Naive B cell (primary cell): ENCODE data around the gene RAF1. TPM values are rescaled to one million over a fixed set of nuclear protein-coding genes. Genes with fewer than 3 reads are reported as not detected.

Source experiments
- ATAC-seq, 2 donors: fragments of 150-1000 bp; cut with Tn5 transposase; 2 replicates each; pipeline ENCODE4 v1.10.0; 2021; ENCODE audit warnings: low read depth in 2 of 2, mild to moderate bottlenecking in 2 of 2, moderate library complexity in 2 of 2
- DNase-seq: peaks from one replicate; pipeline ENCODE4 v3.0.0; 2022
- H3K27ac Mint-ChIP-seq, 6 donors: one replicate each; pipeline ENCODE4 v1.8.0; 2020 to 2022; ENCODE audit warnings: mild to moderate bottlenecking in 6 of 6, mixed read lengths in 6 of 6, moderate library complexity in 5 of 6, inconsistent platforms in 2 of 6
- H3K27me3 Mint-ChIP-seq, 3 donors: one replicate each; pipeline ENCODE4 v1.8.0; 2021 to 2022; ENCODE audit warnings: mixed read lengths in 3 of 3, mild to moderate bottlenecking in 1 of 3
- H3K36me3 Mint-ChIP-seq, 2 donors: one replicate each; pipeline ENCODE4 v1.8.0; 2020 to 2022; ENCODE audit warnings: mixed read lengths in 2 of 2, inconsistent platforms in 1 of 2, mild to moderate bottlenecking in 1 of 2
- H3K4me1 Mint-ChIP-seq, 3 donors: one replicate each; pipeline ENCODE4 v1.8.0; 2020 to 2022; ENCODE audit warnings: mixed read lengths in 3 of 3, inconsistent platforms in 1 of 3, mild to moderate bottlenecking in 1 of 3, moderate library complexity in 1 of 3
- H3K4me3 Mint-ChIP-seq, 8 donors: one replicate each; pipeline ENCODE4 v1.8.0; 2020 to 2022; ENCODE audit warnings: mild to moderate bottlenecking in 8 of 8, mixed read lengths in 8 of 8, moderate library complexity in 8 of 8, inconsistent platforms in 2 of 8
- H3K9me3 Mint-ChIP-seq, 7 donors: one replicate each; pipeline ENCODE4 v1.8.0; 2020 to 2022; ENCODE audit warnings: mixed read lengths in 7 of 7, mild to moderate bottlenecking in 5 of 7, inconsistent platforms in 2 of 7, moderate library complexity in 1 of 7
- polyA plus RNA-seq, 6 donors: library from polyadenylated mRNA; unstranded; fragments of 300-500 nt; fragmentation: Illumina TruSeq; gene quantifications; one replicate each; pipeline ENCODE4 v1.2.3, GENCODE V29; 2021; ENCODE audit warnings: low read depth in 6 of 6

RAF1 gene
- polyA plus RNA-seq, 6 donors from 2014 or later = 44.3 to 69.2 (median 59.5) TPM

DNA sequence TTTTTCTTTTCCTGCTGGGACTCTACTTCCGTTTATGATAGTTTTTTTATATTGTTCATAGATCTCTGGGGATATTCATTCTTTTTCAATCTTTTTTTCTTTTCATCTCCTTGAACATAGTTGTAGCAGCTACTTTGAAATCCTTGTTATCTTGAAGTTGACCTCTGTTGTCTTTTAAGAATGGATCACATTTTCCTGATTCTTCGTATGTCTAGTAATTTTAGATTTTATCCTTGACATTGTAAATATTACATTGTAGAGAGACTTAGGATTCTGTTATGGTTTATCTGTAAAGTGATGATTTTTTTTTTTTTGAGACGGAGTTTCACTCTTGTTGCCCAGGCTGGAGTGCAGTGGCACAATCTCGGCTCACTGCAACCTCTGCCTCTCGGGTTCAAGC lies 86.5 kb downstream of the RAF1 start:
- ATAC-seq (no peak), DNase-seq (no peak)
- peaks cover 0 to 6% (median 3%) of the 10 kb centered on the region in 7 donors for H3K9me3 Mint-ChIP-seq
- H3K4me3 Mint-ChIP-seq = no peak overlapping the region
- H3K4me1 Mint-ChIP-seq = peaks cover 11 to 16% (median 15%) of the 10 kb centered on the region in 3 donors
- H3K27me3 Mint-ChIP-seq = no peaks in the 10 kb centered on the region
- H3K27ac Mint-ChIP-seq = peak overlapping the region in 2 of 6 donors; percentile 31 to 45
- peaks cover 32 to 42% of the 10 kb centered on the region in 2 donors for H3K36me3 Mint-ChIP-seq

DNA sequence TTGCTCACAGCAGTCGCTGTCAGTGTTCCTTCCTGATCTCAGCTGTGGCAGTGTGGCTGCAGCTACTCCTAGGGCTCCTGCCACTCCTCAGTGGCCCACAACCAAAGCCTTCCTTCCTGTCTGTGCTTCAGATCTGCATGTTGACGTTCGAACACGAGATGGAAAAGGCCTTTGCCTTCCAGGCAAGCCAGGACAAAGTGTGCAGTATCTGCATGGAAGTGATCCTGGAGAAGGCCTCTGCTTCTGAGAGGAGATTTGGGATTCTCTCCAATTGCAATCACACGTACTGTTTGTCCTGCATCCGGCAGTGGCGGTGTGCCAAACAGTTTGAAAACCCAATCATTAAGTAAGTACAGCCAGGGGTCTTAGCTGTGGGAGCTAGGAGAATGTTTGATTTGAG lies 89.3 kb downstream of the RAF1 start:
- Mint-ChIP-seq H3K9me3 (peaks cover 0 to 6% (median 3%) of the 10 kb centered on the region in 7 donors), H3K27ac (peak overlapping the region in 1 of 6 donors; percentile 70), H3K27me3 (no peaks in the 10 kb centered on the region), H3K36me3 (peaks cover 44 to 54% of the 10 kb centered on the region in 2 donors), H3K4me1 (peaks cover 7 to 12% (median 8%) of the 10 kb centered on the region in 3 donors), H3K4me3 (peak overlapping the region in 1 of 8 donors; percentile 66)
- DNase-seq (no peak), ATAC-seq (no peak)

DNA sequence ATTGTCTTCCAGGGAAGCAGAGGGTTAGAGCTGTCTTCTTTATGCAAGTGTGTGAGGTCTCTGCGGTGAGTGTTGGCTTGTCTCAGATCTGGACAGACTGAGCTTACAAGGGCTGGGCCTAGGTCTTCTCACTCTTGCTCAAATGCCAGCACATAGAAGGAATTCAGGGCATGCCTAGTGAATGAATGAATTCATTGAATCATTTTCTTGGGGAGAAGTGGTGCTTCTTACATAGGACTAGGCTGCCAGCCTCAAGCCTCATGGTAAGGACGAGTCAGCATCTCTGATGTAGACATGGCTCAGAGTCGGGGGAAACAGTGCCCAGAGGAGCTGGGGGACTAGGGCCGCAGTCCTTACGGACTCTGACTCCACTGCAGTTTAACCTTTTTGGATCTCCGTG lies 89.8 kb downstream of the RAF1 start:
- peaks cover 47 to 53% of the 10 kb centered on the region in 2 donors for H3K36me3 Mint-ChIP-seq
- peaks cover 1 to 8% (median 3%) of the 10 kb centered on the region in 3 donors for H3K4me1 Mint-ChIP-seq
- no peak for ATAC-seq
- H3K27me3 Mint-ChIP-seq = no peaks in the 10 kb centered on the region
- H3K27ac Mint-ChIP-seq = peak overlapping the region in 1 of 6 donors; percentile 63
- no peak for DNase-seq
- H3K9me3 Mint-ChIP-seq = peaks cover 0 to 6% (median 3%) of the 10 kb centered on the region in 7 donors
- H3K4me3 Mint-ChIP-seq = no peak overlapping the region

- H3K4me3 Mint-ChIP-seq = no peak overlapping the region
Measured at GRCh38 chr3:12571986-12572385, 91.9 kb downstream of the RAF1 start.

GRCh38 chr3:12569836-12570235 lies 94.1 kb downstream of the RAF1 start:
- Mint-ChIP-seq H3K27me3 (no peaks in the 10 kb centered on the region), H3K27ac (peak overlapping the region in 1 of 6 donors; percentile 12), H3K4me3 (no peak overlapping the region), H3K4me1 (peaks cover 8 to 17% (median 13%) of the 10 kb centered on the region in 3 donors), H3K36me3 (peaks cover 36 to 39% of the 10 kb centered on the region in 2 donors), H3K9me3 (peaks cover 5 to 22% (median 11%) of the 10 kb centered on the region in 7 donors)
- DNase-seq = no peak
- no peak for ATAC-seq

More at GRCh38 chr3:12571986-12572385, 91.9 kb downstream of the RAF1 start:
- DNase-seq (no peak), ATAC-seq (no peak)
- Mint-ChIP-seq H3K27ac (no peak overlapping the region), H3K27me3 (no peaks in the 10 kb centered on the region), H3K4me1 (peaks cover under 1 to 12% (median 11%) of the 10 kb centered on the region in 3 donors), H3K36me3 (peaks cover 42 to 48% of the 10 kb centered on the region in 2 donors), H3K9me3 (peaks cover under 1 to 5% (median 1%) of the 10 kb centered on the region in 7 donors)

DNA sequence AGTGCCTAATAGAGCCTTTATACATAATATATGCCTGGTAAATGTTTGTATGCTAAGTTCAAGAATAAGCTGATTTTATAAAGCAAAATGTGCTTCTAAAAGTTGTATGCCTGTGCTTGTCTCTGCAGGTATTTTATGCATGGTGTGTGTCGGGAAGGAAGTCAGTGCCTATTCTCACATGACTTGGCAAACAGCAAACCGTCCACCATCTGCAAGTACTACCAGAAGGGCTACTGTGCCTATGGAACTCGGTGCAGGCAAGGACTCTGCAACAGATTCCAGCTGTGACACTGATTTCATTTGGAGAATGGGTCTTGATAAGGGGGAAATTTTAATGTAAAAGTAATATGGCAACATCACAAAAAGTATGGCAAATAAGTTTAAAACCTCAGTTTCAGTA lies 95.2 kb downstream of the RAF1 start:
- H3K4me1 Mint-ChIP-seq = peaks cover 13 to 21% (median 19%) of the 10 kb centered on the region in 3 donors
- ATAC-seq (no peak), DNase-seq (no peak)
- no peak overlapping the region for H3K4me3 Mint-ChIP-seq
- H3K27ac Mint-ChIP-seq = no peak overlapping the region
- H3K36me3 Mint-ChIP-seq = peaks cover 28 to 33% of the 10 kb centered on the region in 2 donors
- peaks cover 5 to 22% (median 11%) of the 10 kb centered on the region in 7 donors for H3K9me3 Mint-ChIP-seq
- no peaks in the 10 kb centered on the region for H3K27me3 Mint-ChIP-seq

- H3K4me1 Mint-ChIP-seq = peaks cover 17 to 28% (median 21%) of the 10 kb centered on the region in 3 donors
- H3K27ac Mint-ChIP-seq = no peak overlapping the region
- H3K36me3 Mint-ChIP-seq = peaks cover 25 to 33% of the 10 kb centered on the region in 2 donors
- H3K4me3 Mint-ChIP-seq = no peak overlapping the region
- H3K27me3 Mint-ChIP-seq = no peaks in the 10 kb centered on the region
- H3K9me3 Mint-ChIP-seq = peaks cover 5 to 22% (median 11%) of the 10 kb centered on the region in 7 donors
- ATAC-seq (no peak), DNase-seq (no peak)
Measured at GRCh38 chr3:12566976-12567375, 96.9 kb downstream of the RAF1 start.

GRCh38 chr3:12562451-12562850 lies 101.5 kb downstream of the RAF1 start:
- ATAC-seq = no peak
- H3K4me1 Mint-ChIP-seq = peaks cover 50 to 61% (median 51%) of the 10 kb centered on the region in 3 donors
- H3K9me3 Mint-ChIP-seq = peaks cover 5 to 17% (median 11%) of the 10 kb centered on the region in 7 donors
- no peak overlapping the region for H3K4me3 Mint-ChIP-seq
- H3K27ac Mint-ChIP-seq = peak overlapping the region in 2 of 6 donors; percentile 46 to 66
- H3K36me3 Mint-ChIP-seq = peaks cover 12 to 13% of the 10 kb centered on the region in 2 donors
- no peak for DNase-seq
- H3K27me3 Mint-ChIP-seq = no peaks in the 10 kb centered on the region

DNA sequence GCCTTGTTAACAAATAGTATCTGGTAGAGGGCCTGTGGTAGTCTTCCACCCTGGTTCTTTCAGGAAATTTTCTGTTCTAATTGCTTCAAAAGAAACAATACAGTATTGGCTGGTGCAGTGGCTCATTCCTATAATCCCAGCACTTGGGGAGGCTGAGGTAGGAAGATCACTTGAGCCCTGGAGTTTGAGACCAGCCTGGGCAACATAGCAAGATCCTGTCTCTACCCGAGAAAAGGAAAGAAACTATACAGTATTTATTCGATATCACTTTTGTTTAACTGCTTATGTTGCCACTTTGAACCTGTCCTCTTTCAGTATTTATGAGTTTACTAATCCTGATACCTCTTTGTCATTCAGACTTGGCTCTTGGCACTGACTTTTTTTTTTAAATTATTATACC lies 102.5 kb downstream of the RAF1 start:
- no peaks in the 10 kb centered on the region for H3K27me3 Mint-ChIP-seq
- peaks cover 5 to 10% of the 10 kb centered on the region in 2 donors for H3K36me3 Mint-ChIP-seq
- H3K4me3 Mint-ChIP-seq = no peak overlapping the region
- DNase-seq = no peak
- H3K4me1 Mint-ChIP-seq = peaks cover 48 to 61% (median 54%) of the 10 kb centered on the region in 3 donors
- no peak for ATAC-seq
- H3K27ac Mint-ChIP-seq = no peak overlapping the region
- peaks cover 4 to 11% (median 6%) of the 10 kb centered on the region in 7 donors for H3K9me3 Mint-ChIP-seq

DNA sequence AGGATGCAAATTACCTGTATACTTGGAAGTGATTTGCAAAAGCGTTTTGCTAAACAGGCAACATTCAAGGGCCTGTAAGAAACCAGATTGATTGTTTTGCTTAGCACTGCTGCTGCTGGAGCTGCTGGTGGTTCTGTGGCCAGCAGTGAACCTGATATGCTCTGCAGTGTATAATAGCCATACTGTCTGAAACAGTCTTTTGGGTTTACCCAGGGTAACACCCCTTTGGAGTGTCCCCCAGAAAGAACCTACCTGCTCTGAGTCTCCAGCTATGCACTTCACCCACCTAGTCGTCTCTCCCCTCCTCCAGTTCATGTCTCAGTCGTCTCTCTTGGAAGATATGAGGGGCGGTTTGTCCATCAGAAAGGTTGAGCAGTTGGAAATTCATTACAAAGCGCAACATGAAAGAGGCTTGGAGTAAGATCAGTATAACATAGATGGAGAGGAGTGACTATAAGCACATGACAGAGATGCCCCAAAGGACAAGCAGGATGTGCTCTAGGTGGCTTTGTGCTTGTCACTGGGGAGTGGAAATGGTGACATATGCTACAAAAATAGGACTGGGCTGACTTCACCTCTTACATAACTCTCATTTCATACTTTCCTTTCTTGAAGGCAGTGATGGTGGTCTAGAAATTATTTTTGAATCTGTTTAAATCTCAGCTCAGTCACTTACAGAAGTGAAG lies 103.3 kb downstream of the RAF1 start:
- Mint-ChIP-seq H3K36me3 (peaks cover 0 to 6% of the 10 kb centered on the region in 2 donors), H3K9me3 (peaks cover 0 to 5% (median 4%) of the 10 kb centered on the region in 7 donors), H3K27ac (peak overlapping the region in 4 of 6 donors; percentile 17 to 65 (median 32)), H3K4me1 (peaks cover 52 to 63% (median 61%) of the 10 kb centered on the region in 3 donors), H3K4me3 (peak overlapping the region in 1 of 8 donors; percentile 59), H3K27me3 (no peaks in the 10 kb centered on the region)
- DNase-seq = no peak
- no peak for ATAC-seq

GRCh38 chr3:12559520-12559919 lies 104.4 kb downstream of the RAF1 start:
- Mint-ChIP-seq H3K9me3 (peaks cover 0 to 2% (median 0%) of the 10 kb centered on the region in 7 donors), H3K36me3 (no peaks in the 10 kb centered on the region), H3K4me1 (peaks cover 54 to 64% (median 57%) of the 10 kb centered on the region in 3 donors), H3K27ac (no peak overlapping the region), H3K27me3 (peaks cover 0 to 6% (median 4%) of the 10 kb centered on the region in 3 donors), H3K4me3 (peak overlapping the region in 4 of 8 donors; percentile 16 to 99 (median 51))
- ATAC-seq = no peak
- DNase-seq = no peak

- DNase-seq (no peak), ATAC-seq (no peak)
- no peaks in the 10 kb centered on the region for H3K36me3 Mint-ChIP-seq
- H3K27ac Mint-ChIP-seq = peak overlapping the region in 1 of 6 donors; percentile 91
- H3K4me3 Mint-ChIP-seq = peak overlapping the region in 6 of 8 donors; percentile 12 to 99 (median 94)
- H3K4me1 Mint-ChIP-seq = peaks cover 52 to 68% (median 59%) of the 10 kb centered on the region in 3 donors
- H3K27me3 Mint-ChIP-seq = peaks cover 2 to 13% (median 12%) of the 10 kb centered on the region in 3 donors
- H3K9me3 Mint-ChIP-seq = peaks cover 0 to 2% (median 0%) of the 10 kb centered on the region in 7 donors
Measured at GRCh38 chr3:12558706-12559105, 105.2 kb downstream of the RAF1 start.

GRCh38 chr3:12557473-12558100 lies 106.3 kb downstream of the RAF1 start:
- Mint-ChIP-seq H3K27ac (peak overlapping the region; percentile 53 to 96 (median 90)), H3K9me3 (peaks cover 0 to 2% (median 0%) of the 10 kb centered on the region in 7 donors), H3K27me3 (peaks cover 9 to 22% (median 21%) of the 10 kb centered on the region in 3 donors), H3K4me3 (peak overlapping the region; percentile 93 to 99 (median 96)), H3K4me1 (peaks cover 55 to 70% (median 61%) of the 10 kb centered on the region in 3 donors), H3K36me3 (no peaks in the 10 kb centered on the region)
- ATAC-seq = no peak
- DNase-seq = no peak
